ENCODE measurements around the gene RSRC1. TPM values are rescaled to one million over a fixed set of nuclear protein-coding genes. Genes with fewer than 3 reads are reported as not detected.

RSRC1 gene
- polyA plus RNA-seq, 3 donors: 7.2 to 18.8 (median 13.7) TPM

DNA sequence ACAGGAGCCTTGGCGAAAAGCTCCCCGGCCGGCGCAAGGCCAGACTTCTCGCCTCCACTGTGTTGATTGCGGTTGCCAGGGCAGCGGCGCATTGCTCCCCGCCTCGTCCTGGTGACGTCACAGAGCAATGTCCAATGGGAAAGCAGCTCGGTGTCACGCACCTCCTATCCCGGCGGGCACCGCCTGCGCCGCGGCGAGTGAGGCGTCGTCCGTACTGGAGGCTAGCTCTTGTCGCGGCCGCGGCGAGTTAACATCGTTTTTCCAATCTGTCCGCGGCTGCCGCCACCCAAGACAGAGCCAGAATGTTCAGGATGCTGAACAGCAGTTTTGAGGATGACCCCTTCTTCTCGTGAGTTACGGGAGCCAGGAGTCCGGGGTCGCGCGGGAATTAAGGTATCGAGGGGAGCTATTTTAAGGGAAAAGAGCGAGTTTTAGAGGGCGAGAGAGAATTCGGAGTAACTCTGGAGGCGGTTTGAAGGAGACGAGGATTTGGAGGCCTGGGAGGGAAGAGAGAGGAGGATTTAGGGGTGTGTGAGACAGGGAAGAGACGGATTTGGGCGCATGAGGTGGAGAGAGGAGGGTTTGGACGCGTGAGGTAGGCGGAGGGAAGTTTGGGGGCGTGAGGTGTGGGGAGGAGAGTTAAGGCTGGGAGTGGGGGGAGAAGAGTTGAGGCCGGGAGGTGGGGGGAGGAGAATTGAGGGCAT, 461.3 kb downstream of the RSRC1 start, which contains the start of gene MLF1:
TSS of gene MLF1 (plus strand) at position 196 of the 704 bp plus-strand sequence. CDS start at position 303, 107 bp downstream.
- no peak within 1 kb of the TSS for H3K27ac ChIP-seq (ENCODE audit: low read depth, low read length)
- 1% methylated on average over 51 of the region's 51 CpGs for WGBS, 3 donors

DNA sequence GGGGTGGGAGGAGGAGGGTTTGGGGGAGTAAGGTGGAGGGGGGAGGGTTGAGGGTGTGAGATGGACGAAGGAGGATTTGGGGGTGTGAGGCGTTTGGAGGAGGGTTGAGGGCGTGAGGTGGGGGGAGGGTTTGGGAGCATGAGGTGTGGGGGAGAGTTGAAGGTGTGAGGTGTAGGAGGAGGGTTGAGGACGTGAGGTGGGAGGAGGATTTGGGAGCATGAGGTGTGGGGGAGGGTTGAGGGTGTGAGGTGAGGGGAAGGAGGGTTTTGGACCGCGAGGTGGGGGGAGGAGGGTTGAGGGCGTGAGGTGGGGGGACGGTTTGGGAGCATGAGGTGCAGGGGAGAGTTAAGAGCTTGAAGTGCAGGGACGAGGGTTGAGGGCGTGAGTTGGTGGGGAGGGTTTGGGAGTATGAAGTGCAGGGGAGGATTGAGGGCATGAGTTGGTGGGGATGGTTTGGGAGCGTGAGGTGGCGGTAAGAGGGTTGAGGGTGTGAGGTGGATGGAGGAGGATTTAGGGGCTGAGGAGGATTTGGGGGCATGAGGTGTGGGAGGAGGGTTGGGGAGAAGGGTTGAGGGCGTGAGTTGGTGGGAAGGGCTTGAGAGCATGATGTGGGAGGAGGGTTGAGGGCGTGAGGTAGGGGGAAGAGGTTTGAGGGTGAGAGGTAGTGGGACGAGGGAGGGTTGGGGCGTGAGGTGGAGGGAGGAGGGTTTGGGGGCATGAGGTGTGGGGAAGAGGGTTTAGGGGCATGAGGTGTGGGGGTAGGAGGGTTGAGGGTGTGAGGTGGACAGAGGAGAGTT, 462.3 kb downstream of the RSRC1 start:
- WGBS, 3 donors: 91 to 97% (median 95%) methylated on average over 15 to 16 of the region's 16 CpGs
- no peak overlapping the region for H3K27ac ChIP-seq (ENCODE audit: low read depth, low read length)

DNA sequence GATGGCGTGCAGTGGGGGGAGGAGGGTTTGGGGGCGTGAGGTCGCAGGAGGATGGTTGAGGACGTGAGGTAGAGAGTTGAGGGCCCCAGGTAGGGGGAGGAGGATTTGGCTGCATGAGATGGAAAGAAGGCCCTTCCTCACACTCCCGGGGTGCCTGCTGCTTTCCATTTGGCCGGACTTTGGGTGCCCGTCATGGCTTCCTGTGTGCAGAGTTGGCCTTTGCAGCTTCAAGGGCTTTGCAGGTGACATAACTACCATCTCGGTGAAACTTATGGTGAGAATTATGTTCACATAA, 462.8 kb downstream of the RSRC1 start:
- no peak overlapping the region for H3K27ac ChIP-seq (ENCODE audit: low read depth, low read length)
- 91 to 94% (median 92%) methylated on average over 8 of the region's 8 CpGs for WGBS, 3 donors

DNA sequence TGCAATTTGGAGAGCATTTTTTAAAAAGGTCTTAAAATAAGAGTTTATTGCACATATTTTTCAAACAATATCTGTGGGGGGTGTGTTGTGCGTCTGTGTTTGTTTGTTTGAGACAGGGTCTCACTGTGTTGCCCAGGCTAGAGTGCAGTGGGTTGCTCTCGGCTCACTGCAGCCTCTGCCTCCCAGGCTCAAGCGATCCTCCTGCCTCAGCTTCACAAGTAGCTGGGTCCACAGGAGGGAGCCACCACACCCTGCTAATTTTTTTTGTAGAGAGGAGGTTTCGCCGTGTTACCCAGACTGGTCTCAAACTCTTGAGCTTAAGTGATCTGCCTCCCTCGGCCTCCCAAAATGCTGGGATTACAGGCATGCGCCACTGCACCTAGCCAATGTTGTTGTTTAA, 463.8 kb downstream of the RSRC1 start:
- 88 to 95% (median 89%) methylated on average over 7 of the region's 7 CpGs for WGBS, 3 donors
- H3K27ac ChIP-seq (ENCODE audit: low read depth, low read length): no peak overlapping the region

DNA sequence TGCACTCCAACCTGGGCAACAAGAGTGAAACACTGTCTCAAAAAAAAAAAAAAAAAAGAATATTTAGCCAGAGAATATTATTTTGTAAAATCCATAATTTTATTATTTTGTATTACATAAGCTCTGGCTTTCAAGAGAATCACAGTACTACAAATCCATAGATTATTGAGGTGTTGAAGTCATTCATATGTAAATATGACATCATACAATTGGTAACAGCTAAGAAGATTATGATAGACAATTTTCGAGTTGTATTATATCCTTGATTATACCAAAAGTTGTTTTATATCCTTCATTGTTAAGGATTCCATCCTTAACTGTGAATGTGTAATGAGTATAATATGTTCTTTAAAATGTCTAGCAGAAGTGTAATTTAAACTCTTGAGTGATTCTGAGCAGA, 464.8 kb downstream of the RSRC1 start:
- WGBS, 3 donors: 68 to 87% (median 82%) methylated on average over 1 of the region's 1 CpG
- no peak overlapping the region for H3K27ac ChIP-seq (ENCODE audit: low read depth, low read length)

DNA sequence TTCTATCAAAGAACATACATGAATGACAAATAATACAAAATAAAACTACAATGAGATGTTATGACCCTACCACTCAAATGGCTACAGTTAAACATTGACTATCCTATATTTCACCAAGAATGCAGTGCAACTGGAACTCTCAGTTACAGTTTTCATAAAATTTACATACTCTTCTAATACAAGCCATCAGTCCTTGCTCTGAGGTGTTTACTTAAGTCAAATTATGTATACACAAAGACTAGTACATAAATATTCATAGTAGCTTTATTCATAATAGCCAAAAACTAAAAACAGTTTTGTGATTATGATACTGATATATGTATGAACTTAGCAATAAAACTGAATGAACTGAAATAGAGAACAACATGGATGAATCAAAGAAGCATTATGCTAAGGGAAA, 480.3 kb downstream of the RSRC1 start:
- no peak overlapping the region for H3K27ac ChIP-seq (ENCODE audit: low read depth, low read length)

Other genes with a start within 250 kb of the RSRC1 start
- under 1 TPM; 0.07 to 0.90 (median 0.13) TPM for gene SHOX2, start 3.7 kb upstream of the RSRC1 start, polyA plus RNA-seq